Measurements from ENCODE around the gene ALDH1L2.

Gene ALDH1L2

GRCh38 chr12:105083551-105084105, 630 bp downstream of the ALDH1L2 start:
- no peak for DNase-seq (ENCODE audit: low read depth)

DNA sequence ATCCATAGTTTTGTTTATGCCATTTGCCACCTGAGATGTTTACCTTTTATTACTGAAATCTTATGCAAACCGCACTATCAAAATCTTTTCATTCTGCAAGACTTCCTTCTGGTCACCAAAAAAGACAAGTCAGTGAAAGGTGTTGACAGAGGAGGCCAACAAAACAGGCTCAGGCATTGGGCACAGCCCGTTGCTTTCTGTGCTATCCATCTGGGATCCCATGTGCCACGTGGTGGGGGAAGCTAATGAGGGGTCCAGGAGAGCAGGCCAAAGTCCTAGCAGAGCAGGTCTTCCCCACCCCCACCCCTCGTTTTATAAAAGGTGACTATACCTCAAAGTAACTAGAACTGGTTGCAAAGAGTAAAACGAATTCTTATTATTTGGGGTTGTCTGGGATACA, 1.2 kb downstream of the ALDH1L2 start:
- DNase-seq (ENCODE audit: low read depth), result no peak

DNA sequence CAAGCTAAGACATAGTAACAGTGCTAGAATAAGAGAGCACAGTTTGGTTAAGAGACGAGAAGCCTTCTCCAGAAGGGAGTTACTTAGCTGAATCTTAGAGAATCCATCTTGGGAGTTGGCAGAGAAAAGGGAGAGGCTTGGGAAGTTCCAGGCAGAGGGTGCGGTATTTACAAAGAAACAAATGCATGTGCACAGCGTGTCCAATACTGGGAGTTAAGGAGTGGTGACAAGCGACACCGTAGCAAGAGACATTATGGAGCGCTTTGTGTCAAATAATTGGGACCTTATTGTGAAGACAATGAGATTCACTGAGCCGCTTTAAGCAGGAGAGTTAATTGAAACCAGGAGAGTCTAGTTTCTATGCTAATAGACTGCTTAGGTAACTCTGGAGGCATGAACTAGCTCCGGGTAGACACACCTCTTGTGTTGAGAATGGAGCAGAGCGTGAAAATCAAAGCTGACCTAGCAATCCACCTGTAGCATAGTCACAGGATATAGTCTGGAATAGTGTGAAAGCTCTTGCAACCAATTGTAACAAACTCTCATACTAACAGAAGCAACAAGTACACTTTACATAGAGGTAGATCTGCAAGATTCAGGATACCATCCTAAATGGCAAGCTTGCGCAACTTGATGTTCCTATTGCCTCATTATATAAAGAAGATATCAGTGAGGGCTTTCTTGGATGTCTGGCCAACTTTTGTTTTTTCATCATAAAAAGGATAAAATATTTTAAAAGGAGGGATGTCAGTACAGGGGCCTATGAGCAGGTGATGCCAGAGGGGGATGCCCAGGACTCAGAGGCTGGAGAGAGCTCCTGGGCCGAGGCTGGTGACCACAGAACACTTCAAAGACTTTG, 5.3 kb downstream of the ALDH1L2 start:
- no peak for DNase-seq (ENCODE audit: low read depth)

DNA sequence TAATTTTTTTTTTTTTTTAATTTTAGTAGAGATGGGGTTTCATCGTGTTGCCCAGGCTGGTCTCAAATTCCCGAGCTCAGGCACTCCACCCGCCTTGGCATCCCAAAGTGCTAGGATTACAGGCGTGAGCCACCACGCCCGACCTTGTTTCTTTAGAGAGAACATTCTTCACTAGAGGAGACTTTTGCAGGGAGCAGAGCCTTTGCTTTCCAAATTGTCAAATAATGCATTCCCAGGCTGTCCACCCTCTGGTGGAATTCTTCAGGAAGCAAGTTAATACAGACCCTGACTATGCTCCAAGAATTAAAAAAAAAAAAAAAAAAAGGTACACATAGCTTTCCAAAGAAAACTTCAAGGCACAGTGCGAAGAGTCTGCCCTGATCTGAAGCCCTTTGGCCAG, 6.8 kb downstream of the ALDH1L2 start:
- DNase-seq (ENCODE audit: low read depth), result no peak

DNA sequence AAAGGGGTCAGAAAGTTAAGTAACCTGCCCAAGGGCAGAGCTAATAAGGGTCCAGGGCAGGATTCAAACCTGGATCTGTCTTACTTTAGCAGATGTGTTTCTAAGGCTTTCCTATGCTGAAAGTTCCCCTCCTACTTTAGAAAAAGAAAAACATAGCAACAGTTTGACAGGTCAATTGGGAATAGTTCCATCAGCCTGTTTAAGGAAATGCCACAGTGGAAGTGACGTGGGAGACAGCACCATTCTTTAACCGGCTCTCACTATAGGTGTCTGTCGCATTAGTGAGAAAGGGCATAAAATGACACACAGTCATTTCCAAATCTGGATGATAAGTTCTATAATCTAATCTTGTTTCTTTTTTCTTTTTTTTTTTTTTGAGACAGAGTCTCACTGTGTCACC, 7.3 kb downstream of the ALDH1L2 start:
- no peak for DNase-seq (ENCODE audit: low read depth)

DNA sequence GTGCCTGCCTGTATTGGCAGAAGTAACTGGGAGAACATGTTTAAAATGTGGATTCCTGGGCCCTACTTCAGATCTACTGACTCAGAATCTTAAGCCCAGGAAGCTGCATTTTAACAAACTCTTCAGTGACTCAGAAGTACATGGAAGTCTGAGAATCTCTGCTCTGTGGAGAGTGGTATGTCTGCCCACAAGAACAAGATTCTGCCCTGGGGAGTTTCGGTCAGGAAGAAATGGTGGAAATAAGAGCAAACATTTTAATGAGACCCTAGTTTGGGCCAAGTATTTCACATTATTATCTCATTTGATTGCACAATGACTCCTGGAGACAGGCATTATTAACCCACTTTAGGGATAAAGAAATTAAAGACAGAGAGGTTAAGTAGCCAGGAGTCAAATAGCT, 8.2 kb downstream of the ALDH1L2 start:
- no peak for DNase-seq (ENCODE audit: low read depth)

- DNase-seq (ENCODE audit: low read depth), result no peak
Observed at GRCh38 chr12:105072888-105073488, 11.3 kb downstream of the ALDH1L2 start.

- DNase-seq (ENCODE audit: low read depth), result no peak
Observed at GRCh38 chr12:105071981-105072380, 12.3 kb downstream of the ALDH1L2 start.

DNA sequence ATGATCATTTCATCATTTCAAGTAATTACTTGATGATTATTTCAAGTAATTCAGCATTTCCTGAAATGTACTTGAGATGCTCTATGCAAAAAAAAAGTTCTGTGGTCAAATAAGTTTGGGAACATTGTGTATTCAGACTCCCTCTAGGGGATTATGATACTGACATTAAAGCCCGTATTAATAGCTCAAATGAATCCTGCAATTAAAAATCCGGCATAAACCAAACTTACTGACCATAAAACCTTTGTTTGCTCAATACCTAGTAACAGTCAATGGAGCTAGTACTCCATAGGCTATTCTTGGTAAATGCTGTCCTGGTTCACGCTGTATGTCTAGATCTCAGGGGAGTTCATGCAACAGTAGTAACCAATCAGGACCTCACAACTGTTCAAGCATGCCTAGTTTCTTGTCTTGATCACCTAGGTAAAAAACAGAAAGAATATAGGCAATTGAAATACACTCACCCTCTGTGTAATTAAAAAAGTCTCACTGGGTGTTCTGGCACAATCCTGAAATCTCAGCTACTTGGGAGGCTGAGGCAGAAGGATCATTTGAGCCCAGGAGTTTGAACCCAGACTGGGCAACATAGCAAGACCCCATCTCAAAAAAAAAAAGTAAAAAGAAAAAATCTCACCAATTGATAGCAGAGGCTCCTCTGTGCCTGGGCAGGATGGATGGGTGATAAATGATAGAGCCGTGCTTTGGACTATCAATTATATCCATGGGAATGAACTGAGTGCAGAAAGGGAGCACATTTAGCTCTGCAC, 14.1 kb downstream of the ALDH1L2 start:
- DNase-seq (ENCODE audit: low read depth), result no peak

DNA sequence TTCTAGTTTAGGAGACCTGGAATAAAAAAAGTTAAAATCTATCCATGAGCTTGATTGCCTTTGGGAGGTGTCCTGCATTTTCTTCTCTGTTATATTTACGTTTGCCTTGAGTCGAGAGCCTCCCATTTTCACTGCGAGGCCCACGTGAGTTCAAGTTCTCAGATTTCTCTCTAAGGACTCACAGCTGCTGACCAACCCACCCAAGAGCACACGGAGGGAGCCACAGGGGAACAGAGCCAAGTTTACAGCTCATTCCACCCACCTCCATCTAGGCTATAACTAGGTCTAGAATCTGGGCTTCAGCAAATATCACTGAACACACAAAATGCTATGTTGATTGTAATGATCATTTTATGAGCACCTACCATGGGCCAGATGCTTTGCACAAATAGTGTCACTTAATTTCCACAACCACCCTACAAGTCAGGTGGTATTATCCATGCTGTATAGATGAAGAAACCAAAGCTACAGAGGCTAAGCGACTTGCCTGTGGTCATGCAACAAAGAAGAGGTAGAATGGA, 16.7 kb downstream of the ALDH1L2 start:
- DNase-seq (ENCODE audit: low read depth), result no peak

- no peak for DNase-seq (ENCODE audit: low read depth)
Observed at GRCh38 chr12:105064564-105065178, 19.6 kb downstream of the ALDH1L2 start.

GRCh38 chr12:105060715-105061378, 23.4 kb downstream of the ALDH1L2 start:
- DNase-seq (ENCODE audit: low read depth), result no peak

GRCh38 chr12:105057174-105057573, 27.1 kb downstream of the ALDH1L2 start:
- DNase-seq (ENCODE audit: low read depth), result no peak

GRCh38 chr12:105053116-105053572, 31.1 kb downstream of the ALDH1L2 start:
- peak; percentile 47 for DNase-seq (ENCODE audit: low read depth)

DNA sequence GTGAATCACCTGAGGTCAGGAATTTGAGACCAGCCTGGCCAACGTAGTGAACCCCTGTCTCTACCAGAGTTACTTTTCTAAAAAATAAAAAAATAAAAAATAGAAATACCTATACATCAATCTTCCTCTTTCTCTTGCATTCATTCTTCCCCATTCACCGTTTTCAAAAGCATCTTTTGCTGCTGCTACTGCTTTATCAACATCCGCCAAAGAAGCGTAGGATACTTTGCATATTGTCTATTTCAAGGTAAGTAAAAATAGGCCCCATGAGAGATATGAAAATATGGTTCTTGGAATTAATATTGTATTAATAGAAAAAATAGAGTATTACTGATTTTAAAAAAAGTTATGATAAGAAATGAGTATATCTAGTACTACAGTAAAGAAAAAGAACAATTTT, 32.3 kb downstream of the ALDH1L2 start:
- no peak for DNase-seq (ENCODE audit: low read depth)

GRCh38 chr12:105048315-105048714, 35.9 kb downstream of the ALDH1L2 start:
- no peak for DNase-seq (ENCODE audit: low read depth)

GRCh38 chr12:105047308-105047707, 37.0 kb downstream of the ALDH1L2 start:
- DNase-seq (ENCODE audit: low read depth), result no peak

DNA sequence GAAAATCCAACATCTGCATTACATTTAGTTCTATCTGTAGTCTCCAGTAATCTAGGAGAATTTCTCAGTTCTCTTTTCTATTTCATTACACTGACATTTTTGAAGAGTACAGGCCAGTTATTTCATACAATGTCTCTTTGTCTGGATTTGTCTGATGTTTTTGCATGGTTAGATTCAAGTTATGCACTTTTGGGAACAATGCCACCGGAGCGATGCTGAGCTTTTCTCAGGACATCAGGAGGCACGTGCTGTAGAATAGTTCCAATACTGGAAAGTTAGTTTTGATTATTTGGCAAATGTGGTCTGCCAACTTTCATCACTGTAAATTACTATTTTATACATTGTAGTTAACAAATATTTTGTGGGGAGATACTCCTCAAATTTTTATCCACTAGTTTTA, 43.1 kb downstream of the ALDH1L2 start:
- DNase-seq (ENCODE audit: low read depth), result no peak

DNA sequence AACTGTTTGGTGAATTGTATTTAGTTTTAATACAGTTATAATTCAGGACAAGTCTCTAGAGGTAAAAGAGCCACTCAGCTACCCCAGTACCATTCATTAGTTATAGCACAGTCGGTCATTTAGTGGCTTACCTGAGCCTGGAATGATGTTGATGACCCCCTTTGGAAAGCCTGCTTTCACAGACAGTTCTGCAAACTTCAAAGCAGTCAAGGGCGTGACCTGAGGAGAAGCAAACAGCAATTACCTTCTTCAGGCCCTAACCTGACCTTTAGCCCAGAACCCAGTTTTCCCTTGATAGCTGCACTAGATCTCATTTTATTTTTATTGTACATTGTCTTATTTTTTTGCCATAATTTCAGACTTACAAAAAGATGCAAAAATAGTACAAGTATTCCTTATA, 43.8 kb downstream of the ALDH1L2 start:
- no peak for DNase-seq (ENCODE audit: low read depth)

DNA sequence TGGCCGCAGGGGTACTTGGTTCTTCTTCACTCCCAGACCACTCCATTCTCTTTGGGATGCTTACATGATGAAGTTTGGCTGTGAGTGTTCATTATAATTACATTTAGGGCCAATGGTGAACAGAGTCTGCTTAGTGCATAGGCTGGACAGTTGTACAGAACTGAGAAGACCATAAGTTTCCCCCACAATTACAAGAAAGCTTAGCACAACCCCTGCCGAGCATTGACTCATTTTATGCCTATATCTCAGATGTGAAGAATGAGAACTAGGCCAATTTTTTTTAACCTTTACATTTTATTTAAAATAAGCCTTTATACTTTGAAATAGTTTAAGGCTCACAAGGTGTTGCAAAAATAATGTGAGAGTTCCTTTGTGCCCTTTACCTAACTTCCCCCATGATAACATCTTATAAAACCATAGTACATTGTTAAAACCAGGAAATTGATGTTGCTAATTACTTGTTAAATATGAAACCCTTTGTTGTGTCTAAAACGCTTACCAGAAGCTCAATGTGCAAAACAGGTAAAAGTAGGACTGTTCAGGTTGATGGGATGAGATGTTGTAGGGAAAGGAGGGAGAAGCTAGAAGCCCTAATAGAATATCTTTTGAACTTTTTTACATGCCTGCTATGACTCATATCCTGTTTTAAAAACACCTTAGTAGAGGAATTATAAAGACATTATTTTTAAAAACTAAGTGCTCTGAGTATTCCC, 47.2 kb downstream of the ALDH1L2 start:
- DNase-seq (ENCODE audit: low read depth), result no peak

DNA sequence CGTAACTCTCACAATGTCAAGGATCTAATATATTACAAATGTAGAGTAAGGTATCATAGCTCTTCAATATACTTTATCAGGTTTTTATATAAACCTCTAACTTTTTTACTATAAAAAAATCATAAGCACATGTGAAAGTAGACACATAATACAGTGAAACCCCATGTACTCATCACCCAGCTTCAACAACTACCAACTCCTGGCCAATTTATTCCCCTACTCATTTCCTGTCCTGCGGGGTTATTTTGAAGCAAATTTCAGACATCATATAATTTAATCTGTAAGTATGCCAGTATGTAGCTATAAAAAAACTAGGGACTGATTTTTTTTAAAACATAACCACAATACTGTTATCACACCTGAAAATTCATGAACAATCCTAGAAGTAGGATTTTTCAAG, 50.4 kb downstream of the ALDH1L2 start:
- no peak for DNase-seq (ENCODE audit: low read depth)

Measured in activated T-cell treated with anti-CD3 and anti-CD28 coated beads for 48 hours (primary cell).